GM15510 (cell line): ENCODE results near the gene FBXL15.

Experiments
- POLR2A ChIP-seq: IDR thresholded peaks from 3 replicates; pipeline ENCODE4 v1.6.1; 2011; ENCODE audit warnings: borderline replicate concordance; ENCODE audit not compliant: insufficient read length; ENCODE audit errors: extremely low read depth

Gene FBXL15

GRCh38 chr10:102426803-102427287 is 6.2 kb downstream of the FBXL15 start:
- no peak for TF ChIP-seq POLR2A

- no peak for TF ChIP-seq POLR2A
Observed at GRCh38 chr10:102429468-102429867, 8.8 kb downstream of the FBXL15 start.

- TF ChIP-seq POLR2A, result no peak
Observed at GRCh38 chr10:102431452-102432124, 11.0 kb downstream of the FBXL15 start.

GRCh38 chr10:102432162-102432950 is 11.7 kb downstream of the FBXL15 start, which contains the start of gene CUEDC2:
Gene CUEDC2, minus strand, starts transcription at chr10:102432574. Its CDS starts 7,386 bp downstream, at chr10:102425188.
- TF ChIP-seq POLR2A, result peak; percentile 83

GRCh38 chr10:102433619-102434046 is 13.0 kb downstream of the FBXL15 start:
- TF ChIP-seq POLR2A, result no peak

- TF ChIP-seq POLR2A, result no peak
Observed at GRCh38 chr10:102434394-102435132, 13.9 kb downstream of the FBXL15 start.

- TF ChIP-seq POLR2A, result no peak
Observed at GRCh38 chr10:102435133-102435497, 14.5 kb downstream of the FBXL15 start.

GRCh38 chr10:102435529-102436233 is 15.0 kb downstream of the FBXL15 start:
- TF ChIP-seq POLR2A, result peak; percentile 61

GRCh38 chr10:102436312-102436711 is 15.7 kb downstream of the FBXL15 start:
- TF ChIP-seq POLR2A, result no peak

- TF ChIP-seq POLR2A, result no peak
Observed at GRCh38 chr10:102437515-102437914, 16.9 kb downstream of the FBXL15 start.

GRCh38 chr10:102438374-102438773 is 17.7 kb downstream of the FBXL15 start:
- no peak for TF ChIP-seq POLR2A

GRCh38 chr10:102444851-102445250 is 24.2 kb downstream of the FBXL15 start:
- no peak for TF ChIP-seq POLR2A

GRCh38 chr10:102449321-102450123 is 28.9 kb downstream of the FBXL15 start:
- TF ChIP-seq POLR2A, result peak; percentile 45

GRCh38 chr10:102450124-102450373 is 29.4 kb downstream of the FBXL15 start:
- no peak for TF ChIP-seq POLR2A

GRCh38 chr10:102450374-102451104 is 29.9 kb downstream of the FBXL15 start:
- peak; percentile 73 for TF ChIP-seq POLR2A
